ENCODE measurements around the gene RAB3GAP2.

Gene RAB3GAP2

GRCh38 chr1:220290140-220290761, 18.0 kb upstream of the RAB3GAP2 start:
- no peak overlapping the region for H3K27ac ChIP-seq (ENCODE audit: low read depth, low read length)

GRCh38 chr1:220287129-220287528, 14.9 kb upstream of the RAB3GAP2 start:
- H3K27ac ChIP-seq (ENCODE audit: low read depth, low read length) = no peak overlapping the region
- TF ChIP-seq CTCF (IDR thresholded peaks at IDR 0.05; ENCODE audit: low read depth, low read length, poor library complexity, severe bottlenecking) (no peak), EZH2phosphoT487 (IDR thresholded peaks at IDR 0.05; ENCODE audit: borderline replicate concordance, low read length) (no peak)
- no peaks in the 10 kb centered on the region for H4K20me1 ChIP-seq (ENCODE audit: control insufficient read depth, insufficient read depth, low read depth, low read length)
- no peaks in the 10 kb centered on the region for H3K4me1 ChIP-seq (ENCODE audit: control insufficient read depth, low read length)
- H3K4me3 ChIP-seq (ENCODE audit: low read length) = no peak overlapping the region
- H3K27me3 ChIP-seq (ENCODE audit: control insufficient read depth, low read length) = peaks cover 8% of the 10 kb centered on the region; the same call in 1 of the 2 replicates
- no peak overlapping the region for H3K4me2 ChIP-seq (ENCODE audit: low read length)
- H3K36me3 ChIP-seq (ENCODE audit: control insufficient read depth, low read length) = no peaks in the 10 kb centered on the region
- no peaks in the 10 kb centered on the region for H3F3A ChIP-seq (ENCODE audit: control insufficient read depth, insufficient read depth)
- no peaks in the 10 kb centered on the region for H3K9me2 ChIP-seq (replicated peaks; ENCODE audit: control insufficient read depth, low read length)
- no peaks in the 10 kb centered on the region for H3K9me3 ChIP-seq (ENCODE audit: control insufficient read depth, insufficient read depth, low read length)
- H3K79me2 ChIP-seq (ENCODE audit: control insufficient read depth, low read length) = no peaks in the 10 kb centered on the region

More at GRCh38 chr1:220290140-220290761, 18.0 kb upstream of the RAB3GAP2 start:
- Histone ChIP-seq H3F3A (ENCODE audit: control insufficient read depth, insufficient read depth) (no peaks in the 10 kb centered on the region), H3K27me3 (ENCODE audit: control insufficient read depth, low read length) (peaks cover 8% of the 10 kb centered on the region; the same call in 1 of the 2 replicates), H3K9me3 (ENCODE audit: control insufficient read depth, insufficient read depth, low read length) (no peaks in the 10 kb centered on the region), H3K4me1 (ENCODE audit: control insufficient read depth, low read length) (no peaks in the 10 kb centered on the region), H3K4me2 (ENCODE audit: low read length) (no peak overlapping the region), H3K36me3 (ENCODE audit: control insufficient read depth, low read length) (no peaks in the 10 kb centered on the region), H3K9me2 (replicated peaks; ENCODE audit: control insufficient read depth, low read length) (no peaks in the 10 kb centered on the region), H3K79me2 (ENCODE audit: control insufficient read depth, low read length) (no peaks in the 10 kb centered on the region), H3K4me3 (ENCODE audit: low read length) (no peak overlapping the region), H4K20me1 (ENCODE audit: control insufficient read depth, insufficient read depth, low read depth, low read length) (no peaks in the 10 kb centered on the region)
- TF ChIP-seq CTCF (IDR thresholded peaks at IDR 0.05; ENCODE audit: low read depth, low read length, poor library complexity, severe bottlenecking) (no peak), EZH2phosphoT487 (IDR thresholded peaks at IDR 0.05; ENCODE audit: borderline replicate concordance, low read length) (no peak)

GRCh38 chr1:220283625-220284024, 11.4 kb upstream of the RAB3GAP2 start:
- Histone ChIP-seq H3K4me1 (ENCODE audit: control insufficient read depth, low read length) (no peaks in the 10 kb centered on the region), H3K9me3 (ENCODE audit: control insufficient read depth, insufficient read depth, low read length) (no peaks in the 10 kb centered on the region), H3K27ac (ENCODE audit: low read depth, low read length) (no peak overlapping the region), H3K27me3 (ENCODE audit: control insufficient read depth, low read length) (0 out of 2 replicates have a peak, but pooled peaks cover 5% of the 10 kb centered on the region), H3K36me3 (ENCODE audit: control insufficient read depth, low read length) (no peaks in the 10 kb centered on the region), H3K79me2 (ENCODE audit: control insufficient read depth, low read length) (no peaks in the 10 kb centered on the region), H3F3A (ENCODE audit: control insufficient read depth, insufficient read depth) (no peaks in the 10 kb centered on the region), H3K9me2 (replicated peaks; ENCODE audit: control insufficient read depth, low read length) (no peaks in the 10 kb centered on the region), H3K4me3 (ENCODE audit: low read length) (no peak overlapping the region), H3K4me2 (ENCODE audit: low read length) (no peak overlapping the region), H4K20me1 (ENCODE audit: control insufficient read depth, insufficient read depth, low read depth, low read length) (no peaks in the 10 kb centered on the region)
- TF ChIP-seq EZH2phosphoT487 (IDR thresholded peaks at IDR 0.05; ENCODE audit: borderline replicate concordance, low read length) = no peak
- no peak for TF ChIP-seq CTCF (IDR thresholded peaks at IDR 0.05; ENCODE audit: low read depth, low read length, poor library complexity, severe bottlenecking)
